ENCODE measurements around the gene TBX2.

Gene TBX2

DNA sequence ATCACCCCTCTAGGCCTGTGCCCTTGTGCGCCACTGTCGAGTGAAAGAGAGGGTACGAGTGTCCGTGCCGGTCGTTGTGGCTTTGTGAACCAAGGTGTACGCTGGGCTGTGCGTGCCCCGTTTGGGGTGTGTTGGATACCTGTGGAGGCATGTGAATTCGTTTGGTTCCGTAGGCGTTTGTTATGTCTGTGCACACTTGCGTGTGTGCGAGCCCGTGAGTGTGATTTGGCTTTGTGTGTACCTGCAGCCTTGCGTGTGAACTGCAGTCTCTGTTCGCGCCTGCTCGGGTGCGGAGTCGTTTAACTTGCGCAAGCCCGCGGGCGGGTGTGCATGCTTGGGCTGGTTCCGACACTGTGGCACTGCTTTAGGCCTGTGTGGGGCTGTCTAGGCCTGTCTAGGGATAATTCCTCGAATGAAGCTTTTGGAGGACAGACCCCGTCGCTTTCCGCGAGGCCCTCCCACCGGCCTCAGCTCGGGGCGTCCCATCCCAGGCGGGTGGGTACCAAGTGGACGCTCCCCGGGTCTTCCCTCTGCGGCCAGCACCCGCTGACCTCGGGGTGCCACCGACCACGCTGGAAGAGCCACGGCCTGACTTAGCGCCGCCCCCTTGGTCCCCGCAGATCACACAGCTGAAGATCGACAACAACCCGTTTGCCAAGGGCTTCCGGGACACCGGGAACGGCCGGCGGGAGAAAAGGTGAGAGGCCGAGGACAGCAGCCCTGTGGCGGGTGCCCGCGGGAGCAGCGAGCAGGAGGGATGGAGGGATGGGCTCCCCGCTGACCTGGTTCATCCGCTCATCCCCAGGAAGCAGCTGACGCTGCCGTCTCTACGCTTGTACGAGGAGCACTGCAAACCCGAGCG is 4.4 kb downstream of the TBX2 start:
- DNase-seq = no peak

DNA sequence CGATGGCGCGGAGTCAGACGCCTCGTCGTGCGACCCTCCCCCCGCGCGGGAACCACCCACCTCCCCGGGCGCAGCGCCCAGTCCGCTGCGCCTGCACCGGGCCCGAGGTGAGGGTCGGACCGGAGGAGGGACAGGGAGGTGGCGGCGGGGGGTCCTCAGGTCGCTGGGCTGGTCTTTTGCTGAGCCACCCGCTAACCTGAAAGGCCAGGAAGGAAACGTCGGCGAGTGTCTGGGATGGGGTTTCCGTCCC is 4.9 kb downstream of the TBX2 start:
- DNase-seq = no peak

DNA sequence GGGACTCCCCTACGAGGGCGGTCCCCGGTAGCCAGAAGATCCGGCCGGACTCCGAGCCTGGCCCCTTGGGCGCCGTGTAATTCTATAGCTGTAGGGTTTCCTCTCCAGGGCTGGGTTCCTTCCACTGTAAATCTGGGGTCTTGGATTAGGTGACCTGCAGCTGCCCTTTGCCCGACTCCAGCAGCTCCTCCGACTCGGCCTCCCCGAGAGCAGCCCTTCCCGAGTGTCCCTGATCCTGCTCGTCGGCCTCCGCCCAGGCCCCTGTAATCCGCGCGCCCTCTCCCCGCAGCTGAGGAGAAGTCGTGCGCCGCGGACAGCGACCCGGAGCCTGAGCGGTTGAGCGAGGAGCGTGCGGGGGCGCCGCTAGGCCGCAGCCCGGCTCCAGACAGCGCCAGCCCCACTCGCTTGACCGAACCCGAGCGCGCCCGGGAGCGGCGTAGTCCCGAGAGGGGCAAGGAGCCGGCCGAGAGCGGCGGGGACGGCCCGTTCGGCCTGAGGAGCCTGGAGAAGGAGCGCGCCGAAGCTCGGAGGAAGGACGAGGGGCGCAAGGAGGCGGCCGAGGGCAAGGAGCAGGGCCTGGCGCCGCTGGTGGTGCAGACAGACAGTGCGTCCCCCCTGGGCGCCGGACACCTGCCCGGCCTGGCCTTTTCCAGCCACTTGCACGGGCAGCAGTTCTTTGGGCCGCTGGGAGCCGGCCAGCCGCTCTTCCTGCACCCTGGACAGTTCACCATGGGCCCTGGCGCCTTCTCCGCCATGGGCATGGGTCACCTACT is 5.5 kb downstream of the TBX2 start:
- DNase-seq = no peak

DNA sequence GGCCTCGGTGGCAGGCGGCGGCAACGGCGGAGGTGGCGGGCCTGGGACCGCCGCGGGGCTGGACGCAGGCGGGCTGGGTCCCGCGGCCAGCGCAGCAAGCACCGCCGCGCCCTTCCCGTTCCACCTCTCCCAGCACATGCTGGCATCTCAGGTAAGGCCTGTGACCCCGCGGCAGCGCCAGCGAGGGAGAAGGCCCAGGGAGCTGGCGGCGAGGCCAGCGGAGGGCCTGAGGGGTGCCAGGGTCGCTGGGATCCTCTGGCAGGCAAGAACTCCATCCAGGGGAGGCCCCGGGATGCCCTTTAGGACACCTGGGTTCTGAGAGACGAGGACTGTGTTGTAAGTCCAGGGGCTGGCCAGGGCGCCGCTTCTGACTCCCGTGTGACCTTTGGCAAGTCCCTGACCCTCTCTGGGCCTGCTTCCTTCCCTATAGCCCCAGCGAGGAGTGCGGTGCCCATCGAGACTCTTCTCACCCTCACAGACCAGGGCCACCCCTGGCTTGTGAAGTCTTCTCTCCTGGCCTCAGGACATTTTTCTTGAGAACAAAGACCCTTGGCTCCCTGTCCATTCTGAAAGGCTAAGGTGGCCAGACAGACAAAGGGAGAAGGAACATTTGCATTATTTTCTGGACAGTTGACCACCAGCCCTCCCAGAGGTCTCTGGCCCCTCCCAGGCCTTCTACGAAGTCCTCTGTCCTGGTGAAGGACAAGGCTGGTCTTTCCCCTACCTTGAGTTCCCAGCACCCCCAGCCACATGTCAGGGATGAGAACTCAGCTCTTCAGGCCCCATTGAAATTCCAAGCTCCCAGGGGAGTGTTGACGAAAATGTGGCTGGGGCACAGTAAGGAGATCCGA is 6.3 kb downstream of the TBX2 start:
- DNase-seq = no peak

DNA sequence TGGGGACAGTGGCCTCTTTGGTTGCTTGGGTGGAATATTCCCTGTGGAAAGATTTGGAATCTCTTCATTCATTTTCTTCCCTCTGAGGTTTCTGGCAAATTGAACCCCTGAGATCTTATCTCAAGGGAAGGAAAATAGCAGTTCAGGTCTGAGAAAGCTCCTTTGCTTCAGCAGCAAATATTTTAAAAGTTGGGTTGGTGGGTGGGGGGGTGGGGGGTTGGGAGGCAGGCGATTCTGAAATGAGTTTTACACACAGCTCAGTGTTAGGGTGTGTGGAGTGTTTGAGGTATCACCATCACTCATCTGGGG is 6.8 kb downstream of the TBX2 start:
- DNase-seq = no peak

DNA sequence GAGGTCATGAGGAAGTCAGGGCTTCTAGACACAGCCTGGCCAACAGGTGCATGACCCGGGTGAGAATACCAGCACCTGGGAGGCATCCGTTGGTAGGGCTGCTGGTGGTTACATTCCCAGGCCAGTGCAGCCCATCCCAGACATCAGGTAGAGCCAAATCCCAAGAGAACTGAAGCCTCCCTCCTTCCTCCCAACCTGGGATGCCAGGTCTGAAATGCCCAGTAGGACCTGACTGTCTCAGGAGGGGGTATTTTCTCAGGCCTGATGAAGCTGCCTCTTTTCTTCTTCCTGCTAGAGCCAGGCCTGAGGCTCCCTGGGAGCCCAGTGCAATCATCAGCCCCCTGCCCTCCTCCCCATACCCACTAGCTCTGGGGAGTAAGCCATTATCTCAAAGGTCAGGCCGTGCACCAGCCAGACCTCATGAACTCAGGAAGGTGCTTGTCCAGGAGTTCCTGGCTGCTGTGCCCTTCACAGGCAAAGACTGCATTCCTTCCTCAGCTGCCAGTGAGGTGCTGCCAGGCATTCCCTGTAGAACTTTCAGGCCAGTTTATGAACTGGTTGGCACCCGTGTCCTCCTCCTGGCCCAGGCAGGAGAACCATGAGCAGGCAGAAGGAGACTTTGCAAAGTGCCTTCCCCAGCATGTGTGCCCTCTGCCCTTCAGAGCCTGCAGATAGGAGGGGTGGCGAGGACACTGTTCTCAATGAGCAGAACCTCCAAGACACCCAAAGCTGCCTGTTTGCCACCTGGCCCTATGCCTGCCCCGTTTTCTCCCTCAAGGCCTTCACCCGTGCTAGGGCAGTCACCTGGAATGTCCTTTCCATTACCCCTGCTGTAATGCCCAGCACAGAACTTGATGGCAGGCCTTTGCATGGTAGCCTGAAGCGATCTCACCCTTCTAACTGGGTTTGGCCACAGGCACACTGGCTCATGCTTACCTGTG is 7.6 kb downstream of the TBX2 start:
- DNase-seq = no peak

DNA sequence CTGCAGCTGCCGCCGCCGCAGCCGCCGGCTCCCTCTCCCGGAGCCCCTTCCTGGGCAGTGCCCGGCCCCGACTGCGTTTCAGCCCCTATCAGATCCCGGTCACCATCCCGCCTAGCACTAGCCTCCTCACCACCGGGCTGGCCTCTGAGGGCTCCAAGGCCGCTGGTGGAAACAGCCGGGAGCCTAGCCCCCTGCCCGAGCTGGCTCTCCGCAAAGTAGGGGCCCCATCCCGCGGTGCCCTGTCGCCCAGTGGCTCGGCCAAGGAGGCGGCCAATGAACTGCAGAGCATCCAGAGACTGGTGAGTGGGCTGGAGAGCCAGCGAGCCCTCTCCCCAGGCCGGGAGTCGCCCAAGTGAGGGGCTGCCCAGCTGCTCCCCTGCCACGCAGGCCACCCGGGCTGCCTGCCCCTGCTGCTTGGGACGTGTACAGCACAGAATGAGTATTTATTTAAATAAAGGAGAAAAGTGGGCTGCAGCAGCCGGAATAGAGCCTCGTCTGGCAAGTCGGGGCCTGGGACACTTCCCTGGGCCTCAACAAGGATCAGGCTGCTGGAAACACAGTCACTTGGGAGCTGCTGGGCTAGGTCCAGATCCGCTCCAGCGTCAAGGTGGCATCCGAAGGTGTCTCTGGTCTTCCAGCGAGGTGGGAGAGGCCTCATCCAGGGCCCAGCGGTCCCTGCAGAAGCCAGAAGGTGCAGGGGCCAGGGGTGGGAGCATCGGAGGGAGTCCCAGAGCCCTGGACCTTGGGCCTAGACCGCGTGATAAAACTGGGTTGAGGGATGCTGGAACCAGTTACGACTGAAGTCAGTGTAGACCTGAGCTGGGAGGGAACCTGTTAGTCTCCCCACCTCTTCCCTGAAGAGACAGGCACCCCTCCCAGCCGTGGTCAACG is 8.8 kb downstream of the TBX2 start:
- no peak for DNase-seq

DNA sequence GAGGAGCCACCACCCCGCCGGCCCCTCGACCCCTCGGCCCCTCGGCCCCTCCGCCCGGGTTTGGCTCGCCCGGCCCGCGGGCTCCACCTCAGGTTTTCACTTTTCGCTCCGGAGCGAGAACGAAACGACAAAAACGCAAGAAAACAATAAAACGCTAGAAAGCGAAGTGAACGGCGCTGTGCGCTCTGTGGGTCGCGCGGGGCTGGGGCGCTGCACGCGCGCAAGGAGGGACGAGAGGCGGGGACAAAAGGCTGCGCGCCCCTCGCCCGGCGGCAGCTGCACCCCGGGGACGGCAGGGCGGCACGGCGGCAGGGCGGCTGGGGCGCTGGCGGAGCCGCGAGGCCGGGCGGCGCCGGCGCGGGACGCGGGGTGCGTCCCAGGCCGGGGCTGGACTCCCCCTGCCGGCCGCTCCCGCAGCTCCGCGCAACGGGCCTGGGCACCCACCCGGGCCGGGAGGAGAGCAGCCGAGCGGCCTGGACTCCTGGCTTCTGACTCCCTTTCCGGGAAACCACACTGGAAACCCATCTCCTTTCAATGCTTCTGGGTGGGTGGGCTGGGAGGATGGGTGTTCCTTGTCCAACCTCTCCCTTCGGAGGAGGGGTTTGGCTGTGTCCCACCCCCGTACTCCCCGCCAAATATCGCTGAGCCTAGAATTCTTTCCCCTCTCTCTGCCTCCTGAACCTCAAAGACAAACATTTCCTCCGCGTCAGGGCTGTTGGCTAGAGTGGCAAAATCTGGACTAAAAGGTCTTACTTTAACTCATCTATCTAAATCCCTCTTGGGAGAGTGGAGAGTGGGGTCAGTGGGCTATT is 9.9 kb downstream of the TBX2 start:
- no peak for DNase-seq

DNA sequence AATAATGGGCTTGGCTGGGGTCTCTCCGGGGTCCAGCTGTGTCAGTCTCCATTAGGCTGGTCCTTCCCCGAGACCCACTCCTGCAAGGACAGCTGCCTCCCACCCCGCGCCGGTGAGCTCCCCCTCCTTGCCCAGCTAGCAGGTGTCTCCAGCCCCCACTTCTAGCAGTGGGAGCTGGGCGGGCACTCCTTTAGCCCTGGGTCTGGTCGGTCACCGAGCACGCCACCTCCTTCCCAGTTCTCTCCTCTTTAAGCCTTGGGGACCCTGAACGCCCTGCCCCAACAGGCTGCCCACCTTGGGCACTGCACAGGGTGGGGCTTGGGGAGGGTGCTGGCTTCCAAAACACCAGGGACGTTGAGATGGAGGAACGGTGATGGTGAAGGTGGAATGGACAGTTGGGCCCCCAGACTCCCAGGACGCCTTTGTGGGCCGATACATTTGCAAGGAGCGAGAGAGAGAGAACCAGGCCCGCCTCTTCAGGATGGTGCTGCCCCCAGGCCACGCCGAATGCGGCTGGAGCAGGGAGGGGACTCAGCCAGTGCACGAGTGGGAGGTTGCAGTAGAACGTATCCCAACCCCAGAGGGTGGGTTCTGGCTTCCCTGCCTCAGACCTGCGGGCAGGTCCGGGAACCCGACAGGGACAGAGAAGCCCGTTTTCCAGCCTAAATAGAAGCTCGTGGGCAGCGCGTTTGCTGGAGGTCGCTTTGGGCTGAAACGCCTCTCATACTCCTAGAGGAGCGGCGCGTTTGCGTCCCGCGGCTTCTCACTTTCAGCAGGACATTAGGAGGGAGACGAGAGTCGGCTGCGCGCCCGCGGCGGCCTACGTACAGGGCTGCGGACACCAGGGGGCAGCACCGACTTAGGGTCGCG is 10.7 kb downstream of the TBX2 start:
- DNase-seq = no peak

DNA sequence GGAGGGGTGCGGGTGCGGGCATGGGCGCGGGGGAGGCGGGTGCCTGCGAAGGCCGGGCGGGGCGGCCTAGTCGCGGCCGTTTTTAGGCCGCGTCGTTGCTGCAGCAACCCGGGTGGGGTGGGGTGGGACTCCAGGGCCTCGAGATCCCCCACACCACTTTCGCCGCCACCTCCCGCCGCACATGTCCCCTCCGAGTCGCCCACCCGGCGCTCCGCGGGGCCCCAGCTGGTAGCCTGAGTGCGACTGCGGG is 11.3 kb downstream of the TBX2 start:
- DNase-seq = no peak

DNA sequence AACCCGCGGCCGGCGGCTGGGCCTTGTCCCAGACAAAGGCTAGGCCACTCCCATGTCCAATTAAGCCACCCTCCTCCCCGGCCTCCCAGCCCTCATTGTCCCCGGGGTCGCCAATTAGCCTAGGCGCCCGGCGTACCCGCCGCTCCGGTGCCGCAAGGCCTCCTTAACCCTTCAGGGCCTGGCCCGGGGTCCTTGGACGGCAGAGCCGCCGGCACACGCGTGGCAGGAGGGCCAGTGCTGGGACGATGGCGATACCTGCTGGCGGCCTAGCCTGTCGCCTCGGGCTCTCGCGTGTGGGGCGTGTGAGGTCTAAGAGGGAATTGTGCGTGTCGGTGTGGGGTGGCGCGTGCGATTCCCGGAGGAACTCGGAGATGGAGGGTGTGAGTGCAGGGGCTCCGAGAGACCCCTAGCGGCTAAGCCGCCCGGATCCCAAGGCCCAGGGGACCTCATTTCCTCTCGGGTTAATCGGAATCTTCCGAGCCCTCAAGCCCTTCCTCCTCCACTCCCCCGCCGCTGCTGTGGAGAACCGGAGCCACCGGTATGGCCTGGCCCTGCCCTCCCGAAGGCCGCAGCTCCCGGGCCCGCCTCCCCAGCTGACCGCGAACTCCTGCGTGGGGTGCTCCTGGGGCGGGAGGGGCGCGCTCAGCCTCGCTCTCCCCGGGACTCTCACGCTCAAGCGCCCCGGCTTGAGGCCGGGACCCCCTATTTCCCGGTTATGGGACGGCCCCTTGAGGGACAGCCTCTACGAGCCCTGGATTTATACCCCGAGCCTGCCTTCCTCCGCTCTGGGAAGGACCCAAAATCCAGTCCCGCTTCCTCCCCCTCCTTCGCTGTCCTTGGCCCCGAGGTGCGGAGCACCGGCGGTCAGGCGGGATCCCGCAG is 11.9 kb downstream of the TBX2 start:
- no peak for DNase-seq

DNA sequence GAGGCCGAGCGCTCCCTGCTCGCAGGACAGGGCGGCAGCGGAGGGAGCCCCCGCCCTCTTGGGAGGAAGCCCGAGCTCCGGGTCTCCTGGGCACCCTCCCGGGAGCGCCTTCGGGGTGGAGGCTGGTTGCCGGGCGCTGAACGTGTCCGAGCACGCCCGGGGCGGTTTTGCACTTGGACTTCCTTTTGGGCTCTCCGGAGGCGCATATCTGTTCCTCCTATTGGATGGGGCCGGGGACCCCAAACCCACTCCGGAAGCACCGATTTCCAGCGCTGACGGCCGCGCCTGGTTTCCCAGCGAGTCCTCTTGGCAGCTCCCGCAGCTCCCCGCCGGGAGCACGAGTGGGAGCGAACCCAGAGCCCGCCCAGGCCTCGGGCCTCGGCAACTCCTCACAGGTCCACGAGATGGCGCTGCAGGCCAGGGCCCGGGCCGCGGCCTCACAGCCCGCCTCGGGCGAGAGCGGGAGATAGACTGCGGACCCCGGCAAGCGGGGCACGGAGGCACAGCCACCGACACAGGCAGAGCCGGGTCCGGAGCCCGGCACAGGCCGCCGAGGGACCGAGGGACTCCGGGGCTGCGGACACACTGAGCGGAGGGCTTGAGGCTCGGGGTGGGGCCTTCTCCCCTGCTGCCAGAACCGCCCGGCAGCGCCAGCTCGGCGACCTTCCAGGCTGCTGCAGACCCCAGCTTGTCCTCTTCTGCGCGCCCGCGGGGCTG is 12.7 kb downstream of the TBX2 start:
- peak; percentile 73 for DNase-seq

DNA sequence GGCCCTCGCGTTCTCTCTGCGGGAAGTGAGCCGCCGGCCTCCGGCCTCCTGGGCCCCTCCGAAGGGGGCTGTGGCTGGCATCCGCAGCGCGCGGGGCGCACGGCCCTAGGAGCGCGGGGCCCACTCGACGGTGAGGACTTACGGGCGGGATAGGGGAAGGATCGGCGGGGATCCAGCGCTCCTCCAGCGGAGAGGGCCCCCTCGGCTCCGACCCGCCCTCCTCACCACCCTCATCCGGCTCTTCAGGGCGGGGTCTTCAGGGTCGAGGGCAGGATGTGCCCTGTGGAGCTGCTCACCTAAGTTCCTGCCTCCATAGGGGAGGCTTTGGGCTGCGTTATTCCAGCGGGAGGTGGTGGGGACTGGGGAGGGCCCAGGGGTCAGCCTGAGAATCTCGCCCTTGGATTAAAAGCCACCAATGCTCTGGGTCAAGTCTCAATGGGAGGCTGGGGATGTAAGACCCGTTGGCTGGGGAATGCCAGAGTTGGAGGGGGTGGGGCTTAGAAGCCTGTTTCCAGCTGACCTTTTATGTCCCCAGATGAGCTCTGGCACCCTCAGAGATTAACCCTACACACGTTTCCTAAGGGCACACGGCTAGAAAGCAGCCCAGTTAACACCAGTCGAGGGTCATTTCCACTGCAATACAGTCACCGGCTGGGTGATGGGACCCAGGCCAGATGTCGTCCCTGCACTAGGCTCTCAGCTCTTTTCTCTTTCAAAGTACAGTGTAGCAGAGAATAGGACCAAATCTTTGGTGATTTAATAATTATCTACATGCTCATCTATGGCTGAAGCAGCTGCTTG is 13.4 kb downstream of the TBX2 start:
- no peak for DNase-seq

DNA sequence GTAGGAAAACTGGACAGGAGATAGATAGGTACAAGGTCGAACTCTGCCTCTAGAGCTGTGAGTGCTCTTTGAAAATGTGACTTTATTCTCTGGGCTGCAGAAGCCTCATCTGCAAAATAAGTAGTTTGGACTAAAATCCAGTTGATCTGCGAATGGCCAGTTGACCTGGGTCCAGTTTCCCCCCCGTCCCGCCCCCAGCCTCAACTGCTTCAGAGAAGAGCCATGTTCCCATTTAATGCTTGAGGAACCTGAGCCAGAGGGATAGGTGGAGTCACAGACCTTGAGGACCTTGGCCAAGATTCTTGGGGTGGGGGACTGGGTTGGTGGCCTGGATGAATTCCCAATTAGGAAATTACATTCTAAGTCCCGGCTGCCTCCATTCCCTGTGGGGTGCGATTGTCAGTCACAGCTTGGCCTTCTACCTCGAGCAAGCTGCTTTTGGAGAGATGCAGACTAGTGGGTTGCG is 14.1 kb downstream of the TBX2 start:
- DNase-seq = no peak

DNA sequence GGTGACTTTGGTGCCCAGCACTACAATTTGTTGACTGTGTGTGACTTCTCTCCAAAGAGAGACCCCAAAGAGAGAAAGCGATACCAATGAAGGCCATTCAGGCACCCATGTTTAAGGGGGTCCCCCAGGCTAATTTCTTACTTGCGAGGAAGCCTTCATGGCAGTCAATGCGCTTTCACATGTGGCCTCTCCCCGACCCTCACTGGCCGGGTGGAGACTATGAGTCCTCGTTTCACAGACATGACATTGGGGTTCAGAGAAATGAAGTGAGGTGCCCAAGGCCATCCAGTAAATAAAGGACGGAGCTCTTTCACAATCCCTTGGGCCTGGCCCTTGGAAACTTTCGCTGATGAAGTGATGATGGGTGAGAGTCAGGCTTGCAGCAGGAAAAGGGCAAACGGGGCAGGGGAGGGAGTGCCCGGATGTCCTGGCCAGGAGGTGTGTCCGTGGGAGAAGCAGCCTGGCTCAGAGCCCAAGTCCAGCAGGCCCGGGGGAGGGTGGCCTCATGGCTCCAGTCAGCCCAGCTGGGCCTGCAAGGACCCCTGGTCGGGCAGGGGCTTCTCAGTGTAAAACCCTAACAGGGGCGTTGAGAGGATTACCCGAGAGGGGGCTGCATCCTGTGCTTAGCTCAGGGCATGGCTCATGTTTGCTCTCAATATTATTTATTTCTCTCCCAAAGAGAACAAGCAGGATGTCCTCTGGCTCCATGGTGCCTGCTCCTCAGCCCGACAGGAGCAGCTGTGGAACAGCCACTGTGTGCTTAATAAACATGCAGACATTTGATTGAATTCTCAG is 14.7 kb downstream of the TBX2 start:
- DNase-seq = no peak

DNA sequence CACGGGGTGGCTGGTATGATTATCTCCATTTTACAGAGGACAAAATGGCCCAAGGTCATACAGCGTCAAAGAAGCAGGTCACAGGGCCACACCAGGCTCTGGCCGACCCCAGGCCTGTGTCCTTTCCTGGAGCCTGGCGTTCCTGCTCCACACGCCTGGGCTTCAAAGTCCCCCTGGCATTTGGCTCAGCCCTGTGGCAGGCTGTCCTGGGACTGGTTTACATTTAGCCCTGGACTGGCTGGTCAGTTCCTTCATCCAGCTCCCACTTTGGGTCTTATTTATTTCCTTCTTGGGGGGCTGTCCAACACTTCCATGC is 15.3 kb downstream of the TBX2 start:
- no peak for DNase-seq
